Hematopoietic multipotent progenitor cell treated with erythropoietin and hydrocortisone succinate and interleukin-3 and kit ligand, for 8 days (in vitro differentiated cells): Measurements from ENCODE around the gene GGA3.
"Not testable (repeated sequence)": the region's sequence is repeated elsewhere in the genome, so short reads cannot be mapped to it uniquely, and the experiment has no call there.

Experiments
- DNase-seq: peaks from one replicate; pipeline ENCODE4 v3.0.0-alpha.2; 2015

The GGA3 gene, protein sequence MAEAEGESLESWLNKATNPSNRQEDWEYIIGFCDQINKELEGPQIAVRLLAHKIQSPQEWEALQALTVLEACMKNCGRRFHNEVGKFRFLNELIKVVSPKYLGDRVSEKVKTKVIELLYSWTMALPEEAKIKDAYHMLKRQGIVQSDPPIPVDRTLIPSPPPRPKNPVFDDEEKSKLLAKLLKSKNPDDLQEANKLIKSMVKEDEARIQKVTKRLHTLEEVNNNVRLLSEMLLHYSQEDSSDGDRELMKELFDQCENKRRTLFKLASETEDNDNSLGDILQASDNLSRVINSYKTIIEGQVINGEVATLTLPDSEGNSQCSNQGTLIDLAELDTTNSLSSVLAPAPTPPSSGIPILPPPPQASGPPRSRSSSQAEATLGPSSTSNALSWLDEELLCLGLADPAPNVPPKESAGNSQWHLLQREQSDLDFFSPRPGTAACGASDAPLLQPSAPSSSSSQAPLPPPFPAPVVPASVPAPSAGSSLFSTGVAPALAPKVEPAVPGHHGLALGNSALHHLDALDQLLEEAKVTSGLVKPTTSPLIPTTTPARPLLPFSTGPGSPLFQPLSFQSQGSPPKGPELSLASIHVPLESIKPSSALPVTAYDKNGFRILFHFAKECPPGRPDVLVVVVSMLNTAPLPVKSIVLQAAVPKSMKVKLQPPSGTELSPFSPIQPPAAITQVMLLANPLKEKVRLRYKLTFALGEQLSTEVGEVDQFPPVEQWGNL

DNA sequence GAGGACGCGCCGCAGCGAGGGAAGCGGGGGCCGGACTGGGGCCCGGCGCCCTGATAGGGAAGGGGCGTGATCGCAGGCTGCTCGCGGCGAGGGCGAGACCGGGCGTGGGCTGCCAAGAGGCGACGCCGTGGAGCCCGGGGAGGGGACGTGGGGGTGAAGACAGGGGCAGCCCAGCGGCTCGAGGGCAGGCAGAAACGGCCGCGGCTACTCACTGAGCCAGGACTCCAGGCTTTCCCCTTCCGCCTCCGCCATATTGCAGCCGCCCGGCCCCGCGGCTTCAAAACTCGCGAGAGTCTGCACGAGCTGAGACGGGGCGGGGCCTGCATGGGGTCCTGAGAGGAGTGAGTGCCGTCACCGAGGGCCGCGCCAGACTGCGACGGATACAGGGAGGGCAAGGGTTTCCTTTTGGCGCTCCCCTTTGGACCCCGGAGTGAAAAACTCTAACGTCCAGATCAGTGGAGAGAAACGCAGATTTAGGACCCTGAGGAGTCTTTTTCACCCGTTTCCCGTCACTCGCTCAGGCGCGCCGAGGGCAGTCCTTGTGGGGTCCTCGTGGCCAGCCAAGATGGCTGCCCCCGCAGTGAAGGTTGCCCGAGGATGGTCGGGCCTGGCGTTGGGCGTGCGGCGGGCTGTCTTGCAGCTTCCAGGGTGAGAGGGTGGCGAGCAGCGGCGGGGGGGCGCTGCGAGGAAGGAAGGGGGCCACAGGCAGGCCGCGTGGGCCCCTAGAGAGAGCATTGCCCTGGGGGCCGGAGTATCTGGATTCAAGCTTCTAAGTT lies at the start of gene GGA3, which contains the start of gene MRPS7:
Gene GGA3 (minus strand): TSS at position 271 of the 776 bp plus-strand sequence. CDS start 19 bp downstream, at position 252.
Gene MRPS7 (plus strand): TSS at position 544 of the 776 bp plus-strand sequence. CDS start 22 bp downstream, at position 566.
- DNase-seq: peak; percentile 94

DNA sequence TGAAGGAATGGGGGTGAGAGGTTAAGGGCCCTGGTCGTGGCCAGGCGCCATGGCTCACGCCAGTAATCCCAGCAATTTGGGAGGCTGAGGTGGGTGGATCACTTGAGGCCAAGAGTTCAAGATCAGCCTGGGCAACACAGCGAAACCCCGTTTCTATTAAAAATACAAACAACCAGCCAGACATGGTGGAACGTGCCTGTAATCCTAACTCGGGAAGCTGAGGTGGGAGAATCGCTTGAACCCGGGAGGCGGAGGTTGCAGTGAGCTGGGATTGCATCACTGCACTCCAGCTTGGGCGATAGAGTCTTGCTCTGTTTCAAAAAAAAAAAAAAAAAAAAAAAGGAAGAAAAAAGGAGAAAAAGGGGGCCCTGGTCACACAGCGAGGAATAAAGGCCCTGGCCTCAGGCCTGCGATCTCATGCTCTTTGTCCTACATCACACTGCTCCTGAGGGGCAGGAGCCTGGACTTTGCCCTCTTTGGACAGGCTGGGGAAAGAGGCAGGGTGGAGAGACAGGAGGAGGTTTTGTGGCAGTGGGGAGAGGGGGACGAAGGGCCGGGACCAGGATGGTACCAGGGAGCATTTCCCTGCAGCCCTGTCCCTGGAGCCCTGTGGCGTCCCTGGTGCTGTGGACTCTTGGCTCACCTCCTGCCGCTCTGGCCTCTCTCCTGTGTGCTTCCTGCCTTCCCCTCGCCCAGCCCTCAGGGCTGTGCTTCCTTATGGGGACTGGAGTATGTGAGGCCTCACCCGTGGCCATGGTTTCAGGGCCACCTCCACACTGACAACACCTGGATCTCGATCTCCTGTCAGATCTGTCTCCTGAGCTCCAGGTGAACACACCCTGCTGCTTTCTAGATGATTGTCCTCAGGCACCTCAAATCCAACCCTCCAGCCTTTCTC lies 47.6 kb upstream of the GGA3 start:
- no peak for DNase-seq

DNA sequence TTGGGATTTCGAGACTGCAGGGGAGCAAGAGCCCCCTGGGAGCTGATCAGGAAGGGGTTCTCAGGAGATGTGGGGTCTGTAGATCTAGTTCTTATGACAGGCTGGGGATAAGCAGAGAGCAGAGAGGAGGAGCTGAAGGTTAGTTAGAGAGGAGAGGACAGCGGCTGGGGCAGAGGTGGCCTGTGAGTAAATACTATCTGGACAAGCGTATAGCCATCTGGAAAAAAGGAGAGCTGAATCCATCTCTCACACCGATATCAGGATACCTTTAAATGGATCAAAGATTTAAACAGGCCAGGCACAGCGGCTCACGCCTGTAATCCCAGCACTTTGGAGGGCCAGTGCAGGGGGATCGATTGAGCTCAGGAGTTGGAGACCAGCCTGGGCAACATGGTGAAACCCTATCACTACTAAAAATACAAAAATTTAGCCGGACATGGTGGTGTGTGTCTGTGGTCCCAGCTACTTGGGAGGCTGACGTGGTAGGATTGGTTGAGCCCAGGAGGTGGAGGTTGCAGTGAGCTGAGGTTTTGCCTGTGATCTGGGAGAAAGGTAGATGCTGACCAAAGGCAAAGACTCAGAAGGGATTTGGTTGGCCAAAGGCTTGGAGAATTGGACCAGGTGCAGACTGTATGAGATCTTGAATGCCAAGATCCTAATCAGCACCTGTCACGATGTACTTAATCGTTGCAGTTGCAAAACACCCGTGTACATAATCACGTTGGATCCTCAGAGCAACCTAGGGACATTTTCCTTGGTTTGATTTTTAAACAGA lies 46.7 kb upstream of the GGA3 start:
- no peak for DNase-seq

DNA sequence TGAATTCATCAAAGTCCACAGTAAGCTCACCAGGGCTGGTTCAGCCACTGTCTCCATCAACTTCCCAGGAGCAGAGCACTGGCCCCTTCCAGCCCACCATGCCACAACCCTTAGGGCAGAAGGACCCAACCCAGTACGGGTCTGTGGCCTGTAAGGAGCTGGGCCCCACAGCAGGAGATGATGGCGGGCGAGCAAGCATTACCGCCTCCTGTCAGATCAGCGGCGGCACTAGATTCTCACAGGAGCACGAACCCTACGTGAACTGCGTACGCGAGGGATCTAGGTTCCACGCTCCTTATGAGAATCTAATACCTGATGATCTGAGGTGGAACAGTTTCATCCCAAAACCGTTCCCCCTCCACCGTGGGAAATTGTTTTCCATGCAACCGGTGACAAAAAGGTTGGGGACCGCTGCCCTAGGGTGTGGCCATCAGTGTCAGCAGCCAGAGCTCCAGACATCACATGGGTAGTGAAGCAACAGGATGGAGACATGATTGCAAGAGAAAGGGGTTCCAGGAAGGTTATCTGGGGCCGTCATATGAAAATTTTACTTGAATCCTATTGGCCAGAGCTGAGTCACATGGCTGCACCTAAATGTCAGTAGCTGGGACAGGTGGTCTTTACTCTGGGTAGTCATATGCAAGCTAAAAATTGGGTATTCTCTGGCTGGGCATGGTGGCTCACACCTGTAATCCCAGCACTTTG lies 40.2 kb upstream of the GGA3 start:
- peak; percentile 26 for DNase-seq

DNA sequence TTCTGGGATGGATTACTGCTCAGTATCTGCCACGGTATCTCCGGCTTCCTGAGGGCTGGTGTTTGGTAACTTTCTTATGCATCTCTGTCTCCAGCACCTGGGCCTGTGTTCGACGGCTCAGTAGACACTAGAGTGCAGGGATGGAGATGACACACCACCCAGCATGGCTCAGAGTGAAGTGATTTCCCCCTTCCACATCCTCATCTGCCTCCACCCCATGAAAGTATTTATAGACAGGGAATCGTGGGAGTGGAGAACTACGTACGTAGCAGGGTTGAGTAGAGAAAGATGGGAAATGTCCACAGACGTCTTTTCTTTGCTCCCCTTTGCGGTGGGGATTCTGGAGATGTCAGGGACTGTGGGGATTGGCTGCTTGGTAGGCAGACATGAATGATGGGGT lies 39.6 kb upstream of the GGA3 start:
- DNase-seq: no peak

DNA sequence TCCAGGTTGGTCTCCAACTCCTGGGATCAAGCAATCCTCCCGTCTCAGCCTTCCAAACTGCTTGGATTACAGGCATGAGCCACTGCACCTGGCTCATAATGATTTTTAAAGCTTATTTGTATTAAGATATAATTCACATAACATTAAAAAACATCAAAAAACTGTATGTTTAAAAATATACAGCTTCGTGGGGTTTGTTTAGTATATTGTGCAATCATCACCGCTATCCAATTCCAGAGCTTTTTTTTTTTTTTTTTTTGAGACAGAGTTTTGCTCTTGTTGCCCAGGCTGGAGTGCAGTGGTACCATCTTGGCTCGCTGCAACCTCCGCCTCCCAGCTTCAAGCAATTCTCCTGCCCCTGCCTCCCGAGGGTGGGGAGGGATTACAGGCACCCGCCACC lies 38.9 kb upstream of the GGA3 start:
- DNase-seq: no peak

DNA sequence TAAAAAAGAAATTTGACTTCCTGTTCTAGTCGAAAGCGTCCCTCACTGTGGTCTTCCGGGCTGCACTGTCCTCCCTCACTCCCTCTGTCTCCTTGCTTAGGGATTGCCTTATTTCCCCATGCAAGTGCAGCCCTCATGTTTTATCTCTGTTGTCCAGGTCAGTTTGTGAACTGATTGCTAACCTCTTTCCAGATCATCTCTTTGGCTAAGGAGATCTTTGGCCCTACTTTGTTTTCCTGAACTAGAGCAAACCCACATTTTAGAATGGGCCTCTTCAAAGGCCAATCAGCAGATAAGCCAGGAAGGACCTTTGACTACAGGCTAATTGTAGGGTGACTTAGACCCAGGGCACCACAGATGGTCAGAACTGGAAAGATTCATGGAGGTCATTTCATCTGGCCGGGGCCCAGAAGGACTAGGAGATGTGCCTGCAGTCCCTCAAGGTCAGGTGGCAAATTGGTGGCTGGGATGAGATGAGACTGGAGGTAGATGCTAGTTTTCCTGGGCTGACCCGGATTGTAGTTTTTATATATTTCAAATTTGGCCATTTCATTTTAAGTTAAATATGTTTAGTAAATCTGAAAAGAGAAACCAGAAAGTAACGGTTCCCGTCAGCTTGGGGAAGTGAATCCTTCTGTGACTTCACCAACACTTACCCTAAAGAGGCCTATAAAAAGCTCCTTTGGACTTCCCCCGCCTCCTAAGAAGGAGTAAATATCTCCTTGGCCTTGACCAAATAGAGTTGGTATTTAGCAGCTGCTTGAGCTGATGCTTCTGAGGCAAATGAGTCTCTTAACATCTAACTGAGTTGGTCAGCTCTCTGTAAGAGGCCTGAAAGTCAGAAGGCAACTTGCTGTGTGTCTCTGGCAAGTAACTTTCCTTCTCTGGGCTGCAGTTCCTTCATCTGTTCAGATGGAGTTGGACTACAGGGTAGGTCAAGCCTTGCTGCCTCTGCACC lies 34.1 kb upstream of the GGA3 start:
- no peak for DNase-seq

DNA sequence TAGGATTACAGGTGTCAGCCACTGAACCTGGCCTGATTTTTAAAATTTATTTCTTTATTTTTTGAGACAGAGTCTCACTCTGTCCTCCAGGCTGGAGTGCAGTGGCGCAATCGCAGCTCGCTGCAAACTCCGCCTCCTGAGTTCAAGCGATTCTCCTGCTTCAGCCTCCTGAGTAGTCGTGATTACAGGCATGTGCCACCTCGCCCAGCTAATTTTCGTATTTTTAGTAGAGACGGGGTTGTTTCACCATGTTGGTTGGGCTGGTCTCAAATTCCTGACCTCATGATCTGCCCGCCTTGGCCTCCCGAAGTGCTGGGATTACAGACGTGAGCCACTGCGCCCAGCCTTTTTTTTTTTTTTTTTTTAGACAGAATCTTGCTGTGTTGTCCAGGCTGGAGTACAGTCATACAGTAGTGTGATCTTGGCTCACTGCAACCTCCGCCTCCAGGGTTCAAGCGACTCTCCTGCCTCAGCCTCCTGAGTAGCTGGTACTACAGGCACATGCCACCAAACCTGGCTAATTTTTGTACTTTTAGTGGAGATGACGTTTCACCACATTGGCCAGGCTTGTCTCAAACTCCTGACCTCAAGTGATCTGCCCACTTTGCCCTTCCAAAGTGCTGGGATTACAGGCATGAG lies 31.5 kb upstream of the GGA3 start:
- not testable (repeated sequence) for DNase-seq

DNA sequence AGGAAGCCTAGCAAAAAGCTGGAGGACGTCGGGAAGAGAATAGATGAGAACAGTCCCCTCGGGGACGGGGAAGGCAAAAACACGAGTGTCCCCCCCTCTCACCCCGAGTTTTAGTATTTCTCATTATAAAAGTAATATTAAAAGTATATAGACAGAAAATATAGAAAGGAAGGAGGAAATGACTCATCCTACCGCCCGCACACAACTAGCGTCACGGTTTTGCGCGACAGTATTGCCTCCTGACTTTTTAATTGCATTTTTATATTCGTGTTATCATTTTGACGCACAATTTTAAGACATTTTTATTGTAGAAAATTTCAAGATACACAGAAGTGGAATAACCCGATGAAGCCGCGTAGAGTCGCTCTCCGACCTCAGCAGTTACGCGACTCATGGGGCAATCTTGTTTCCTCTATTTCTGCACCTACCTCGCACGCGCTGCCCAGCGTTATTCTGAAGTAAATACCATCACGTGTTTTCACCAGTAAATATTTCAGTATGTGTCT lies 28.5 kb upstream of the GGA3 start:
- DNase-seq: peak; percentile 76

DNA sequence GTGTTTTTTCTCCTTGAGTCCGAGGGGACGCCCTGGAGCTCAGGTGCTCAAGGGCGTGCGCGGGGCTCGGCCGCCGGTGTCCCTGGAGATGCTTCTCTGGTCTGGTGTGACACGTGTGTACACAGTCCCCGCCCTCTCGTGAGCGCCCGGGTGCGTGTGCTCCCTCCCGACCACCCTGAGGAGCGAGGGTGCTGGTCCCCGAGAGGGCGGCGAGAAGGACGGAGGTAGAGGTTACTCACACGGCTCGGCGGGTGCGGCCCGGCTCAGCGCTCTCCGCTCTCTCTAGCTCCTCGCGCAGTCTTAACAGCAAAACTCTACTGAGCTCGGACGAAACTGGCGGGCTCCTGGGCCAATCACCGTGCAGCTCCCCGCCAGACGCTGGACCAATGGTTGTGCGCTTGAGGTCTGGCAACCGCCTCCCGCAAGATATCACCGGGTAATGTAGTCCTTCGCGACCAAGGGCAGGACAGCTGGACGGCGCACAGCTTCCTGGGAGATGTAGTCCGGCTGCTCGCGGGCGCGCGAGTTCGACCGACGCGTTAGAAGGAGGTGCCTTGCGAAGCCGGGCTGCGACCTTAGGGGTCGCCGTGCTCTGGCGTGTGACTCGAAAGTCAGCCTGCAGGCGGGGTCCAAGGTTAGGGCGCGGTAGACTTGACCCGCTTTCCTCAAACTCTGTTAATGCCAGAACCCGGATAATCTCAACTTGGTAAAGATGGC lies 27.9 kb upstream of the GGA3 start, which contains the start of gene SLC25A19:
Gene SLC25A19 (minus strand): TSS at position 319 of the 717 bp plus-strand sequence. CDS start 2,669 bp downstream, outside the sequence.
- DNase-seq: peak; percentile 99

DNA sequence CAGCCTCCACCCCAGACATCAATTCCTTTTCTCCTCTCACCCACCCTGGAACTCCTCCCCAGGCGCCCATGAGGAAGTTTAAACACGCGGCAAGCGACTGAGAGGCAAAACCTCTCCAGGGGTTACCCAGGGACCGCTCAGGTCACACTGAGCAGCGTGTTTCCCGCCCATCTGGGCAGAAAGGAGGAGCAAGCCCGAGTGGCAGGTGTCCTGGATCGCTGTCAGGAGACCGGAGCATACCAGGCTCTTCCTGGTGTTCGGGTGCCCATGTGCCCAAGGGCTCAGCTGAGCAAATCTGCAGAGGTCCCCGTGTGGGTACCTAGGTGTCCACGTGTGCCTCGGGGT lies 27.3 kb upstream of the GGA3 start:
- DNase-seq: peak; percentile 73

DNA sequence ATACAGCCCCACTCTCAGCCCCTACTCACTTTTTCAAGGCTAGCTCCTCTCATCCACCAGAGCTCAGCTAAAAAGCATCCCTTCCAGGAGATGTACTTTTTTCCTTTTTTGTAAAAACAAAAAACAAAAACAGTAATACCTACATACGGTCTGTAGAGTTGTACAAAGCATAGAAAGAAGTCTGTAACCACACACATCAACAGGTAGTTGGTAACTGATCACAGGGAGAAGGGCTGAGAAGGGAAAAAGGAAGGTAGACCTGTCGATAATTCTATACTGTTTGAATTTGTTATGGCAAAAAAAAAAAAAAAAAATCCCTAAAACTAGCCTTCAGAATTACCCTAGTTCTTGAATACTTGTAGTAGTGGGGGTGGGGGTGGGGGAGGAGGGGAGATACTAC lies 27.0 kb upstream of the GGA3 start:
- DNase-seq: no peak

DNA sequence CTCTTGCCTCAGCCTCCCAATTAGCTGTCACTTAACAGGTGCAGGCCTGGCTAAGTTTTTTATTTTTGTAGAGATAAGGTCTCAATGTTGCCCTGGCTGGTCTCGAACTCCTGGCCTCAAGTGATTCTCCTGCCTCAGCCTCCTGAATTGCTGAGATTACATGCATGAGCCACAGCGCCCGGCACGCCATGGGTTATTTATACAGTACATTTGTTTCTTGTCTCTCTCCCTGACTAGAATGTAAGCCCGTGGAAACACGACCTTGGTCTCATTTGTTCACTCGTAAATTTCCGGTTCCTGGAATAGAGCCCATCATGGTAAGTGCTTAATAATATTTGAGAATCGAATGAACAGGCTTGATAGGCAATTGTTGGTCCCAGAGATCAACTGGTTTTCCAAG lies 25.8 kb upstream of the GGA3 start:
- no peak for DNase-seq

DNA sequence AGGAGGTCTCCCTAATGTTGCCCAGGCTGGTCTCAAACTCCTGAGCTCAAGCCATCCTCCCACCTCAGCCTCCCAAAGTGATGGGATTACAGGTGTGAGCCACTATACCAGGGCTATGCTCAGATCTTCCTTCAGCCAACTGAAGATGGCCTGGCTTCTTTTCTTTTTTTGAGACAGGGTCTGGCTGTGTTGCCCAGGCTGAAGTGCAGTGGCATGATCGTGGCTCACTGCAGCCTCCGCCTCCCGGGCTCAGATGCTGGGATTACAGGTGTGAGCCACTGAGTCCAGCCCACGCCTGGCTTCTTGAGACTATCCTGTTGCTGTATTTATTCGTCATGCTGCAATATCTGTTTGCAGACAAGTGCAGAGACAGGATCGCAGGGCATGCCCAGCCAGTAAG lies 23.7 kb upstream of the GGA3 start:
- no peak for DNase-seq

DNA sequence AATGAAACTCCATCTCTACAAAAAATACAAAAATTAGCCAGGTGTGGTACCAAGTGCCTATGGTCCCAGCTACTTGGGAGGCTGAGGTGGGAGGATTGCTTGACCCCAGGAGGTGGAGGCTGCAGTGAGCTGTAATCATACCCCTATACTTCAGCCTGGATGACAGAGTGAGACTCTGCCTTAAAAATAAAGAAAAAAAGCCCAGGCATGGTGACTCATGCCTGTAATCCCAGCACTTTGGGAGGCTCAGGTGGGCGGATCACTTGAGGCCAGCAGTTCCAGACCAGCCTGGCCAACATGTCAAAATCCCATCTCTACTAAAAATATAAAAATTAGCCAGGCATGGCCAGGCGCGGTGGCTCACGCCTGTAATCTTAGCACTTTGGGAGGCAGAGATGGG lies 18.8 kb upstream of the GGA3 start:
- not testable (repeated sequence) for DNase-seq

DNA sequence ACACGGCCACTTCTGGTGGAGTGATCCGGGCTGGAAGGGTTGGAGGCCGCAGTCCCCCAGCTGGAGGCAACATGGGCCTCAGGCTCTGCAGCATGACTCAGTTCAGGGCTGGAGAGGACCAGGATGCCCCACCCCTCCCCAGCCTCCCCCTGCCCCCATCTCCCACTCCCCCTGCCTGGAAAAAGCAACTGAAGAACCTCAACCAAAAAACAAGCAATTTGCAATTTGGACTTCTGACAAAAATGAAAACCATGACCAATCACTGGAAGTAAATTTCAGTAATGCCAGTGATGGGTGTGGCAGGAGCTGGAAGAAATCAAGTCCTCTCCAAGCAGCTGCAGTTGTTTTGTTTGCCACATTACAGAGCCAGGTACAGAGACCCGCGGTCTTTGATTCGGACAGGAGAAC lies 16.3 kb upstream of the GGA3 start:
- DNase-seq: no peak

DNA sequence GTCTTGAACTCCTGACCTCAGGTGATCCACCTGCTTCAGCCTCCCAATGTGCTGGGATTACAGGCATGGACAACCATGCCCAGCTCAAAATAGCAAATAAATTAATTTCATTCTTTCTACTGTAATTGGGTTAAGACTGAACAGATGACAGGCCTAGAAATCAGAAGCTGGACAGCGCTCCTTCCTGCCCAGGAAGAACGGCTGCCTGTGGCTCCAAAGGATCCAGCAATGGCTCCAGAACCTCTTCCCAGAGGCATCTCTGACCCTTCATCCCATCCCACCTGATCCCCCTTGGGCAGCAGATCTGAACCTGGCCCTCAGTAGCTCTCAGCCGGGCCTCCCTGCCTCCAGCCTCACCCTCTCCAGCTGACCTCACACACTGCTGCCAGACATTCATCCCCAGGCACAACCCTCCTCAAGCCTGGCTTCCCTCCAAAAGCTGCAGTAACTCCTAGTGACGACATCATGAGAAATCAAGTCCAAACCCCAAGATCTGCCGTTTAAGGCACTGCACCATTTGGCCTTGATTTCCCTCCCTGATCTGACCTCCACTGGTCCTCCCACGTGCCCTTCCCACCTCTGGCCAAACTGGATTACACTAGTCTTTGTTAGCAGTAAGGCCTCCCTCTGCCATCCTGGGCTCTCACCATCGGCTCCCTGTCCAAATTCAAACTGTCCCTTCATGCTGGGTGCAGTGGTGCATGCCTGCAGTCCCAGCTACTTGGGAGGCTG lies 12.7 kb upstream of the GGA3 start:
- DNase-seq: peak; percentile 56

DNA sequence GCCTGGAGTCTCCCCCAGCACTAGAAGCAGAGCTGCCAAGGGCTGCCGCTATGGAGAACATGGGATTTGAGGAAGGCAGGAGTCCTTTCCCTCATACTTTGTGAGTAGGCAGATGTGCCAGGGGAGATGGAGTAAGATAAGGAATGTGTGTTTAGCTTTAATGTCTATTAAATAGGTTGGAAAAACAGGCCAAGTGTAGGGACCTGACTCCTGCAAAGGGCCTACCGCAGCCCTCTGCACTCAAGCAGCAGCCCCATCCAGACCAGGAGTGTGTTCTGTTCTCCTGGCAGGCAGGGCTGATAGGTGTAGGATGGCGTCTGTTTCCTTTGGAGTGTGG lies 11.4 kb upstream of the GGA3 start:
- DNase-seq: no peak
